Stimulated activated CD8-positive, alpha-beta memory T cell treated with anti-CD3 and anti-CD28 coated beads, Interleukin-12 subunit alpha, Interleukin-12 subunit beta, amount 100 ng/mL, for 24 hours (primary cell): Measurements from ENCODE around the gene CDT1.

Experiments used
- DNase-seq: peaks from one replicate; pipeline ENCODE4 v3.0.0-alpha.2; 2020; ENCODE audit errors: extremely low read depth

Gene CDT1

DNA sequence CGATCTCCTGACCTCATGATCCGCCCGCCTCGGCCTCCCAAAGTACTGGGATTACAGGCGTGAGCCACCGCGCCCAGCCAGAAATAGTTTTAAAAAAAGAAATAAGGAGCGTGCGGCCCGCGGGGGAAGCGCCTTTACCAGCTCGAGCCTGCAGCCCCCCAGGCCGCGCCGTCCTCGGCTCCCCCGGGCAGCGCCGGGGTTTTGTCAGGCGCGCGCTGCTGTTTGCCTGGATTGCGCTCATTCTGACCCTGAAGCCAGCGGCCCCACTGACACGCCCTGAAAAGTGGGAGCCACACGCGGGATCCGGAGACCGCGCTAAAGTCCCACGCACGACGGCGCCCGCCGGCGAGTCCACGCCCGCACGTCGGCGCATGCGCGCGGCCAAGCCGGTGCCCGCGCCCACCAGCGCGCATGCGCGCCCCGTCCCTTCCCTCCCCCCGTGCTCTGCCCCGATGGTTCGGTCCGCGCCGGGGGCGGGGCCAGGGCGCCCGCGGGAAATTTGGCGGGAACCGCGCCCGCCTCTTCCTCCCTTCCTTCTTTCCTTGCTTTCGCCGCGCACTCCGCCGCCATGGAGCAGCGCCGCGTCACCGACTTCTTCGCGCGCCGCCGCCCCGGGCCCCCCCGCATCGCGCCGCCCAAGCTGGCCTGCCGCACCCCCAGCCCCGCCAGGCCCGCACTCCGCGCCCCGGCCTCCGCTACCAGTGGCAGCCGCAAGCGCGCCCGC lies at the start of gene CDT1:
Gene CDT1, plus strand, starts transcription at position 526 of the 724 bp plus-strand sequence. Its CDS starts 43 bp downstream, at position 569.
- no peak for DNase-seq

GRCh38 chr16:88754109-88754911 lies 49.3 kb upstream of the CDT1 start:
- DNase-seq, result no peak

DNA sequence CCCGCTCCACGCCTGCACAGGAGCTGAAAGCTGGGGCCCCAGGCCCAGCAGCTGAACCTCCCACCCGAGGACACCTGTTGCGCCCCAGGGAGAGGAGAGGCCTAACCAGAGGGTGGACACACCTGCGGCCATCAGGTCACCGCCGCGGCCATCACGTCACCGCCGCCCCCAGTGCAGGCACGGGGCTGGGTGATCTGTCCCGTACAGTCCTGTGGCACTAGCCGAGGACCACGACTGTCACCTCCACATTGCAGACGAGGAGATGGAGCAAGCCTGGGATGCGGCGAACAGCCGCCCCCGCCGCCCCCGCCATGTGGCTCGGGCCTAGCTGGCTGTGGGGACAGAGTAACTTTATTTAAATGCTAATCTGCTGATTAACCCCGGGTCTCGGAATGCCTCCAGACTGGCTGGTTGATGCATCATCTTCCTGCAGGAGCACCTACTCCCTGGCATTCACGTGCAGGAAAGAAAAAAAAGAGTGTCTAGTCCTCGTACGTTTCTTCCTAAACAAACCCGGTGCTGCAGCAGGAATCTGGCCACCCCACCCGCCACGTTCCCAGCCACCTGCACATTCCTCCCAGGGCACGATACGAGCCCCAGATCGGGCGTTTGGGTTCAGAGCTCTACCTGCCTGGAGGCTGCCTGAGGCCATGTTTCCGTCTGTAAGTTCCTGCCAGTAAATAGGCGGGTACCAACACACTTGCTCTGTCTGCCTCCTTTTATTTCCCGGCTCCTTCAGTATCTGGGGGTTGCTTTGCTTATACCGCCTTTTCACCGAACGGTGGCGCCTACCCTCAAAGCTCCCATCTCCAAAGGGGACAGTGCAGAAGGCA lies 48.5 kb upstream of the CDT1 start:
- no peak for DNase-seq

- DNase-seq, result no peak
Measured at GRCh38 chr16:88755745-88756443, 47.7 kb upstream of the CDT1 start.

DNA sequence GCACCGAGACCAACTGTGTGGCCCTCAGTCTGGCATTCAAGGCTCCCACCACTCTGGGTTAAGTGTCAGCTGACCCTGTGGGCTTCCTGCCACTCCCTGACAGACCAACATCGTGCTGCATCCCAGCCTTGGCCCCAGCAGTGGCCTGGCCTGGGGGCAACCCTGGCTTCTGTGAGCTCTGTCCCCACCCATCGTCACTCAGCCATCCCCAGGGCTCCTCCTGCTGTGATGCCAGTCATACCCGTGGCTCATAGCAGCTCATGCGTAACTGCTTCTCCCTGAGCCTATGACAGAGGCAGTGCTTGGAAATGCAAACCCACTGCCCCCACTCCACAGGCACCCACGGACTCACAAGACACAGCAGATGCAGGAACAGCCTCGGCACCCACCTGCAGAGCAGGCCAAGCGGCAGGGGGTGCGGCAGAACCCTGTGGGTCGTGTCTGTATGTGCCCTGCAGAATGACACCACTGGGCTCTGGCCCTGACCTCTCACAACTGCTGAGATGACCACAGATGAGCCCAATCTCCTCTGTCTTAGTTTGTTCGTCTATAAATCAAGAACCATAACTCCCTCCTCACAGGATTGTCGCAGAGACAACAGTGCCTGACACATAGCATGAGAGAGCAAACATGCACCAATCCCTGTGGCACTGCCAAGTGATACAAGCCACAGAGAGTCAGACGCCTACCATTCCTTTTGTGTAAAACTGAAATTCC lies 45.2 kb upstream of the CDT1 start:
- no peak for DNase-seq

DNA sequence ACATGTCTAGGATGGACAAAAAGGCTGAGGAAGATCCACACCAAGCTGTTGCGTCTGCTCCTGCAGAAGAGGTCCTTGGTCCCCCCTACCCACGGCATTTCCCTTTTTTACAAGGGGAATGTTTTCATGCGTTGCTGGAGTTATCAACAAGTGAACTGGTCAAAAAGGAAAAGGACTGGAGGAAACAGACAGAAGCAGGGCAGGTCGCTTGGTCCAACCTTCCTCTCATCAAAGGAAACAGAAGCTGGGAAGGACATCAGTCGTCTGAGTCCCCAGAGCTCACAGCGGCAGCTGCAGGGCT lies 44.7 kb upstream of the CDT1 start:
- DNase-seq, result no peak

- no peak for DNase-seq
Measured at GRCh38 chr16:88759245-88759975, 44.2 kb upstream of the CDT1 start.

DNA sequence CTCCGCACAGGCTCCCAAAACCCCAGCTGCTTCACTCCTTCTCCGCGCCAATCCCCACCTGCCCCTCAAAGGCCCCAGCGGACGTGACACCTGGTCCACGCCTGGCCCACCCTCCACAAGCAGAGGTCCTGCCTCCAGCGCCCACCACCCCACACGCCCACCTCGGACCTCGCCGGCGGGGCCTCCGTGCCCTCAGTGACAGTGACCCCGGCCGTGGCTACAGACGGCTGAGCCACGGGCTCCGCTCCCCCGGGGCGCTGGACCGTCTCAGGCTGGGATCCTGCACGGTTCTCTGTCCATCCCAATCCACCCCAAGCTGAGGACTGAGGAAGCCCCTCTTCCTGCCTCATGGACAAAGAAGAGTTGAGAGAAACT lies 43.6 kb upstream of the CDT1 start:
- DNase-seq, result no peak

DNA sequence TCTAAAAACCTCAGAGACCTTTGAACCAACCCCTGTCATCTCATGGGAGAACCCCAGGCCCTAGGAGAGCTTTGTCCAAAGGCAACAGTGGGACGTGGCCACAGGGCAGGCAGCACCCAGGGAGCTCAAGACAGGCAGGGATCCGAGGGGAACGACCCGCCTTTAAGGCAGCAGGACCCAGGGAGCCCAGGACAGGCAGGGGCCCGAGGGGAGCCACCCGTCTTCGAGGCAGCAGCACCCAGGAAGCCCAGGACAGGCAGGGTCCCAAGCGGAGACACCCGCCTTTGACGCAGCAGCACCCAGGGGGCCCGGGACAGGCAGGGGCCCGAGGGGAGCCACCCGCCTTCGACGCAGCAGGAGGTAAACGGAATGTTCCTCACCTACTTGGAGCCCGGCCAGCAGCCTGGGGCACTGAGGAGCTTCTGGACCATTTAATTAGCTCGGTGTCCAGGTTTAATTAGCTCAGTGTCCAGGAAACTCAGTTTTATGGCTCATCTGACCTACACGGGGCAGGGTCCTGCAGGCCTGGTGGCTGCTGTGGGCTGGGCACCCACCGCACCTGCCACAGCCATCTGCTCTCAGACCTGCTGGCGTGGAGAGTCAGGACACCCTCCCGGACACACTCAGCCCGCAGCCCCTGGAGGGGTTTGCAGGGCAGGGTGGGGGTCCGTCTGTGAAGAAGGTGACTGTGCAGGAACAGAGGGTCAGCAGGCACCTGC lies 43.0 kb upstream of the CDT1 start:
- no peak for DNase-seq

GRCh38 chr16:88761143-88761534 lies 42.5 kb upstream of the CDT1 start:
- no peak for DNase-seq

- DNase-seq, result no peak
Measured at GRCh38 chr16:88761830-88762229, 41.8 kb upstream of the CDT1 start.

GRCh38 chr16:88762258-88762870 lies 41.2 kb upstream of the CDT1 start:
- no peak for DNase-seq

DNA sequence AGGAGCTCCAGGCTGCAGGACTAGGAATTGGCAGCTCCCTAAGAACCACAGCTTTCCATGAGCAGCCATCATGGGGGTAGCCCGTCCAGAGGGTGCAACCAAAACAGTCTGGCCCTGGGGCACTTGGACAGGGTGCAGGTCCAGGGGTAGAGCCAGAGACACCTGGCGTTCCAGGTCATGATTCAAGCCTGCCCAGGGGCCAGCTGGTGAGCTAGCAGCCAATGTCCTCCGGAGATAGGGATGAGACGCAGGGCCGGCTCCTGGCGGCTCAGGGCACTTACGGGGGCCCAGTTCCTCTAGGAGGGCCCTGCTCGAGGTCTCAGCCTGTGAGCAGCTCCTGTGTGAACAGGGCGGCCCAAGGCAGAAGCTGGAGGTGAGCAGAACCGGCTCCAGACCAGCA lies 40.6 kb upstream of the CDT1 start:
- DNase-seq, result no peak

- DNase-seq, result no peak
Measured at GRCh38 chr16:88763502-88764053, 40.0 kb upstream of the CDT1 start.

DNA sequence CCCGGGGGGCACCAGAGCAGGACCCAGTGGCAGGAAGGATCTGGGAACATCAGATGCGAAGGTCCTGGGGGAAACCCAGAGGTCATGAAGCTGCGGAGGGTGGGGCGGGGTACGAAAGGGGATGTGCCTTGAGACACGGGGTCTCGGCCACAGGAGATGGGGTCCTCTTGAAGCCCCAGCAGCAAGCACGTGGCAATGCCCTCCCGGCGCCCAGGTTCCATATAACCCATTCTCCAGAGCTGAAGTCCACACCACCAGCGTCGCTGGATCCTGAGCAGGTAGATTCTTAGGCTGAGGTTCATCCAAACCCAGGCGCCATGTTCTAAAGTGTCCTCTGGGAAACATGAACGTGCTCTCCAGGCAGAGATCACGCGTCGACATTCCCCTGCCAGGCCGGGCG lies 39.5 kb upstream of the CDT1 start:
- no peak for DNase-seq

- DNase-seq, result no peak
Measured at GRCh38 chr16:88764913-88765349, 38.7 kb upstream of the CDT1 start.

GRCh38 chr16:88766975-88767374 lies 36.6 kb upstream of the CDT1 start:
- no peak for DNase-seq

DNA sequence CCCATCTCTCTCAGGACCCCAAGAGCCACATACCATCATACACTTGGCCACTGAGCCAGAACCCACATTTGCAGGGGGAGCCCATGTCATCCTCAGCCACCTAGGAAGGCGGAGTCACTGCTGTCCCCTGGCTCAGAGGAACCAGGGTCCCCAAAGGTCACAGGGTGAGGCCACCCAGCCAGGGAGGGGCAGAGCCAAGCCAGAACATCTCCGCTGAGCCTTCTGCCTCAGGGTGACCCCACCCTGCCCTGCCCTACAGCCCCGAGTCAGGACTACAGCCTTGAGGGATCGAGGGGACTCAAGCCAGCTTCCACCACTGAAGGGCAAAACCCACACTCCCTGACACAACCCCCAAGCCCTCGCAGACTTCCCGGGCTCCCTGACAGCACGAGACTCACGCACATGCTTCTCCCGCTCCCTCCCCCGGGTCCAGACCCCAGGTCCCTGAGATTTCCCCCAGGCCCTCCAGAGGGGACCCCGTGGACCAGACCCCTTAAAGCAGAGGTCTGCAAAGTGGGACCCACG lies 36.0 kb upstream of the CDT1 start:
- no peak for DNase-seq
